ENCODE measurements around the gene PDE10A. TPM values are rescaled to one million over a fixed set of nuclear protein-coding genes. Genes with fewer than 3 reads are reported as not detected.

The PDE10A gene
- total and polyA plus RNA-seq, 9 donors, result 5.9 to 344 (median 88.7) TPM

- Histone ChIP-seq H3K36me3 (no peaks in the 10 kb centered on the region), H3K4me3 (no peak overlapping the region), H3K4me1 (ENCODE audit: insufficient read depth) (no peaks in the 10 kb centered on the region), H3K27ac (no peak overlapping the region), H3K27me3 (no peaks in the 10 kb centered on the region), H3K9me3 (no peaks in the 10 kb centered on the region)
- DNase-seq, result no peak
- intact Hi-C loops (cut with DNase I), result no loop called here
- 83 to 92% (median 91%) methylated on average over 2 of the region's 2 CpGs for WGBS, 3 donors
- TF ChIP-seq, protein P1, sequence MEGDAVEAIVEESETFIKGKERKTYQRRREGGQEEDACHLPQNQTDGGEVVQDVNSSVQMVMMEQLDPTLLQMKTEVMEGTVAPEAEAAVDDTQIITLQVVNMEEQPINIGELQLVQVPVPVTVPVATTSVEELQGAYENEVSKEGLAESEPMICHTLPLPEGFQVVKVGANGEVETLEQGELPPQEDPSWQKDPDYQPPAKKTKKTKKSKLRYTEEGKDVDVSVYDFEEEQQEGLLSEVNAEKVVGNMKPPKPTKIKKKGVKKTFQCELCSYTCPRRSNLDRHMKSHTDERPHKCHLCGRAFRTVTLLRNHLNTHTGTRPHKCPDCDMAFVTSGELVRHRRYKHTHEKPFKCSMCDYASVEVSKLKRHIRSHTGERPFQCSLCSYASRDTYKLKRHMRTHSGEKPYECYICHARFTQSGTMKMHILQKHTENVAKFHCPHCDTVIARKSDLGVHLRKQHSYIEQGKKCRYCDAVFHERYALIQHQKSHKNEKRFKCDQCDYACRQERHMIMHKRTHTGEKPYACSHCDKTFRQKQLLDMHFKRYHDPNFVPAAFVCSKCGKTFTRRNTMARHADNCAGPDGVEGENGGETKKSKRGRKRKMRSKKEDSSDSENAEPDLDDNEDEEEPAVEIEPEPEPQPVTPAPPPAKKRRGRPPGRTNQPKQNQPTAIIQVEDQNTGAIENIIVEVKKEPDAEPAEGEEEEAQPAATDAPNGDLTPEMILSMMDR (IDR thresholded peaks at IDR 0.05), result no peak
- no peak for TF ChIP-seq POLR2A (IDR thresholded peaks at IDR 0.05)
These were observed 261.9 kb downstream of the PDE10A start for GRCh38 chr6:165401092-165401491.

DNA sequence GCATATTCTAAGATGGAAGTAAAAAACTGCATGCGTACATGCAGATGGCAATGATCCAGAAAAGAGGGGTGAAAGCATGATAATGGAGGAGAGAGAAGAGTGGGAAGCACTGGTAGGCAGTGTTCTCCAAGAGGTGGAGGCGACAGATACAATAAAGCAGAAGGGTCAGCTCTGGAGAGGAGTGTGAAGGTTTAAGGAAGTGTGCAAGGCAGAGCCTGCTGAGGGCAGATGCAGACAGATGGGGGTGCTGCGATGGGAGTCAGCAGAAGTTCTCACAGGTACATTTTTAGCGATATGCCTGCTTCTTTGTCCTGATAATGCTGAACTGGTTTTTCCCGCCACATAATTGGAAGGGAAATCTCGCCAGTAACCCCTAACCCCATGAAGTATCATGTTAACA, 272.6 kb downstream of the PDE10A start:
- WGBS, 3 donors, result 90 to 92% (median 92%) methylated on average over 6 of the region's 6 CpGs
- no peak overlapping the region for H3K4me3 ChIP-seq
- TF ChIP-seq EP300 (IDR thresholded peaks at IDR 0.05) (no peak), POLR2A (IDR thresholded peaks at IDR 0.05) (no peak)
- DNase-seq, result no peak
- no peaks in the 10 kb centered on the region for H3K4me1 ChIP-seq (ENCODE audit: insufficient read depth)
- H3K27ac ChIP-seq, result no peak overlapping the region
- H3K9me3 ChIP-seq, result no peaks in the 10 kb centered on the region
- H3K27me3 ChIP-seq, result no peaks in the 10 kb centered on the region
- intact Hi-C loops (cut with DNase I), result no loop called here
- H3K36me3 ChIP-seq, result no peaks in the 10 kb centered on the region

- TF ChIP-seq, protein P1 (IDR thresholded peaks at IDR 0.05), result no peak
- no peak for TF ChIP-seq POLR2A (IDR thresholded peaks at IDR 0.05)
- no peaks in the 10 kb centered on the region for H3K36me3 ChIP-seq
- H3K4me3 ChIP-seq, result no peak overlapping the region
- intact Hi-C loops (cut with DNase I), result no loop called here
- no peaks in the 10 kb centered on the region for H3K27me3 ChIP-seq
- 61 to 81% (median 73%) methylated on average over 3 of the region's 3 CpGs for WGBS, 3 donors
- H3K27ac ChIP-seq, result no peak overlapping the region
- DNase-seq, result no peak
- H3K4me1 ChIP-seq (ENCODE audit: insufficient read depth), result no peaks in the 10 kb centered on the region
- H3K9me3 ChIP-seq, result no peaks in the 10 kb centered on the region
These were observed 273.5 kb downstream of the PDE10A start for GRCh38 chr6:165389534-165389933.

- Histone ChIP-seq H3K4me3 (no peak overlapping the region), H3K27ac (no peak overlapping the region), H3K27me3 (no peaks in the 10 kb centered on the region), H3K9me3 (no peaks in the 10 kb centered on the region), H3K4me1 (ENCODE audit: insufficient read depth) (no peaks in the 10 kb centered on the region), H3K36me3 (no peaks in the 10 kb centered on the region)
- no peak for TF ChIP-seq POLR2A (IDR thresholded peaks at IDR 0.05)
- TF ChIP-seq, protein P1 (IDR thresholded peaks at IDR 0.05), result no peak
- no peak for TF ChIP-seq EP300 (IDR thresholded peaks at IDR 0.05)
- intact Hi-C loops (cut with DNase I), result no loop called here
- WGBS, 3 donors, result 87 to 91% (median 89%) methylated on average over 3 of the region's 3 CpGs
- DNase-seq, result no peak
These were observed 279.7 kb downstream of the PDE10A start for GRCh38 chr6:165383323-165383722.

DNA sequence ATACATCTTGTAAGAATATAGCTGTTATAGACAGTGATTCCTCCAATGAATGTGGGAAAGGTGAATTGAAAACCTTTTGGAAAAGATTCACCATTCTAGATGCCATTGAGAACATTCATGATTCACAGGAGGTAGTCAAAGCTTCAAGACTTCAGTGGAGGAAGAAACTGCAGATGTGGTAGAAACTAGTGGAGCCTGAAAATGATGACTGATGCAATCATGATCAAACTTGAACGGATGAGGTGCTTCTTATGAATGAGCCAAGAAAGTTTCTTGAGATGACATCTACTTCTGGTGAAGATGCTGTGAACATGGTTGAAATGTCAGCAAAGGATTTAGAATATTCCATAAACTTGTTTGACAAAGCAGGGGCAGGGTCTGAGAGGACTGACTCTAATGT, 286.9 kb downstream of the PDE10A start:
- TF ChIP-seq POLR2A (IDR thresholded peaks at IDR 0.05), result no peak
- TF ChIP-seq, protein P1 (IDR thresholded peaks at IDR 0.05), result no peak
- no peak for TF ChIP-seq EP300 (IDR thresholded peaks at IDR 0.05)
- H3K27me3 ChIP-seq, result no peaks in the 10 kb centered on the region
- 91 to 100% (median 91%) methylated on average over 1 of the region's 1 CpG for WGBS, 3 donors
- intact Hi-C loops (cut with DNase I), result no loop called here
- no peak overlapping the region for H3K27ac ChIP-seq
- no peaks in the 10 kb centered on the region for H3K4me1 ChIP-seq (ENCODE audit: insufficient read depth)
- no peak overlapping the region for H3K4me3 ChIP-seq
- no peaks in the 10 kb centered on the region for H3K9me3 ChIP-seq
- no peaks in the 10 kb centered on the region for H3K36me3 ChIP-seq
- DNase-seq, result no peak

Data from ovary (tissue), 9 donors.